Measurements from ENCODE around the gene MYO10. TPM values are rescaled to one million over a fixed set of nuclear protein-coding genes. Genes with fewer than 3 reads are reported as not detected.

The MYO10 gene
- total RNA-seq, 1 donor from 2014 or later = 20.0 TPM

GRCh38 chr5:16884595-16884994, 51.5 kb downstream of the MYO10 start:
- intact Hi-C loops (cut with DNase I) = loop anchor here (10.0 kb wide), 1 partner anchor 70 kb away; no protein-coding TSS in a partner anchor

DNA sequence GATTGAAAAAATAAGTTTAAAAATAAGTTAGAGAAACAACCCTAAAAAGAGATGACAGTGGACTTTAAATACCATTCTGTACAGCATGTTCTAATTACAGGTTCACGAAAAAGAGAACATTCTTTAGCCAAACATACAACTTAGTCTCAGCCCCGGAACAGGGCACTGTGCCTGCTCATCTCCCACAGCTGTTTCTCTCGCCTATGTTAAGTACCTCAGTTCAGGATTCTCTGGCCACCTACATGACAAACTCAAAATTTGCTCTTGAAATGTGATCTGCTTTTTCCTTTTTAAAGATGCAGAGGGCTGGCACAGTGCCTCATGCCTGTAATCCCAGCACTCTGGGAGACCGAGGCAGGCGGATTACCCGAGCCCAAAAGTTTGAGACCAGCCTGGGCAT, 52.3 kb downstream of the MYO10 start:
- TF ChIP-seq, protein P1, sequence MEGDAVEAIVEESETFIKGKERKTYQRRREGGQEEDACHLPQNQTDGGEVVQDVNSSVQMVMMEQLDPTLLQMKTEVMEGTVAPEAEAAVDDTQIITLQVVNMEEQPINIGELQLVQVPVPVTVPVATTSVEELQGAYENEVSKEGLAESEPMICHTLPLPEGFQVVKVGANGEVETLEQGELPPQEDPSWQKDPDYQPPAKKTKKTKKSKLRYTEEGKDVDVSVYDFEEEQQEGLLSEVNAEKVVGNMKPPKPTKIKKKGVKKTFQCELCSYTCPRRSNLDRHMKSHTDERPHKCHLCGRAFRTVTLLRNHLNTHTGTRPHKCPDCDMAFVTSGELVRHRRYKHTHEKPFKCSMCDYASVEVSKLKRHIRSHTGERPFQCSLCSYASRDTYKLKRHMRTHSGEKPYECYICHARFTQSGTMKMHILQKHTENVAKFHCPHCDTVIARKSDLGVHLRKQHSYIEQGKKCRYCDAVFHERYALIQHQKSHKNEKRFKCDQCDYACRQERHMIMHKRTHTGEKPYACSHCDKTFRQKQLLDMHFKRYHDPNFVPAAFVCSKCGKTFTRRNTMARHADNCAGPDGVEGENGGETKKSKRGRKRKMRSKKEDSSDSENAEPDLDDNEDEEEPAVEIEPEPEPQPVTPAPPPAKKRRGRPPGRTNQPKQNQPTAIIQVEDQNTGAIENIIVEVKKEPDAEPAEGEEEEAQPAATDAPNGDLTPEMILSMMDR (IDR thresholded peaks at IDR 0.05) = no peak
- Histone ChIP-seq H3K36me3 (no peaks in the 10 kb centered on the region), H3K27ac (peak overlapping the region; percentile 13 to 23), H3K4me1 (peaks cover 0 to 9% of the 10 kb centered on the region in 2 donors), H3K9me3 (no peaks in the 10 kb centered on the region), H3K27me3 (no peaks in the 10 kb centered on the region), H3K4me3 (no peak overlapping the region)
- intact Hi-C loops (cut with DNase I) = loop anchor here (10.0 kb wide), 1 partner anchor 69 kb away; no protein-coding TSS in a partner anchor
- DNase-seq (ENCODE audit: low spot score in 2 of 2) = no peak

More at GRCh38 chr5:16884595-16884994, 51.5 kb downstream of the MYO10 start:
- TF ChIP-seq, protein P1 (IDR thresholded peaks at IDR 0.05) = no peak
- Histone ChIP-seq H3K27ac (no peak overlapping the region), H3K4me1 (peaks cover 0 to 9% of the 10 kb centered on the region in 2 donors), H3K36me3 (no peaks in the 10 kb centered on the region), H3K4me3 (no peak overlapping the region), H3K27me3 (no peaks in the 10 kb centered on the region), H3K9me3 (no peaks in the 10 kb centered on the region)
- no peak for DNase-seq (ENCODE audit: low spot score in 2 of 2)

GRCh38 chr5:16883176-16883575, 52.9 kb downstream of the MYO10 start:
- Histone ChIP-seq H3K27me3 (no peaks in the 10 kb centered on the region), H3K9me3 (no peaks in the 10 kb centered on the region), H3K27ac (peak overlapping the region; percentile 13 to 23), H3K4me3 (no peak overlapping the region), H3K4me1 (peaks cover 0 to 9% of the 10 kb centered on the region in 2 donors), H3K36me3 (no peaks in the 10 kb centered on the region)
- intact Hi-C loops (cut with DNase I) = loop anchor here (10.0 kb wide), 1 partner anchor 68 kb away; no protein-coding TSS in a partner anchor
- DNase-seq (ENCODE audit: low spot score in 2 of 2) = no peak
- TF ChIP-seq, protein P1 (IDR thresholded peaks at IDR 0.05) = no peak

- TF ChIP-seq, protein P1 (IDR thresholded peaks at IDR 0.05) = no peak
- no peaks in the 10 kb centered on the region for H3K36me3 ChIP-seq
- no peak overlapping the region for H3K4me3 ChIP-seq
- DNase-seq (ENCODE audit: low spot score in 2 of 2) = no peak
- H3K27ac ChIP-seq = peak overlapping the region in 1 of 2 donors; percentile 12
- H3K27me3 ChIP-seq = no peaks in the 10 kb centered on the region
- peaks cover 0 to 9% of the 10 kb centered on the region in 2 donors for H3K4me1 ChIP-seq
- no peaks in the 10 kb centered on the region for H3K9me3 ChIP-seq
- intact Hi-C loops (cut with DNase I) = loop anchor here (10.0 kb wide), 1 partner anchor 66 kb away; no protein-coding TSS in a partner anchor
Observed at GRCh38 chr5:16881251-16881650, 54.8 kb downstream of the MYO10 start.

DNA sequence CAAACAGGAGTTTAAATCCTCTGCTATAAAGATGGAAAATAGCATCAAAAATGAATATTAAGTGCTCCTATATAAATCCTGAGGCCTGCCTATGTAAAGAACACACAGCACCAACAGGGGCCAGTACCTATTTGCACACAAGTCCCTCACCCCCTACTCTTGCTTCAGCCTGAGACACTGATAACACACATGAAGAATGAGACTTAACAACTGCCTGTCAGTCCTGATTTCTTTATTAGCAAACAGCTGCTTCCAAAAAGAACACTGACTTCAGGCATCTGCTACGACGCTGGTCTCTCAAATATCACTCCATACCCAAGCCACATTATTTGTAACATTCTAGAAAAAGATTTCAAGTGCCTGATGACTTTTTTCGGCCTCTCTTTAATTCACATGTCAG, 55.5 kb downstream of the MYO10 start:
- H3K27me3 ChIP-seq = no peaks in the 10 kb centered on the region
- no peak for DNase-seq (ENCODE audit: low spot score in 2 of 2)
- H3K4me3 ChIP-seq = no peak overlapping the region
- H3K4me1 ChIP-seq = peaks cover 0 to 5% of the 10 kb centered on the region in 2 donors
- intact Hi-C loops (cut with DNase I) = loop anchor here (10.0 kb wide), 1 partner anchor 66 kb away; no protein-coding TSS in a partner anchor
- no peaks in the 10 kb centered on the region for H3K36me3 ChIP-seq
- no peak overlapping the region for H3K27ac ChIP-seq
- H3K9me3 ChIP-seq = no peaks in the 10 kb centered on the region
- TF ChIP-seq, protein P1 (IDR thresholded peaks at IDR 0.05) = no peak
